Prostate gland (tissue), 2 donors: Measurements from ENCODE around the gene HDAC4. TPM values are rescaled to one million over a fixed set of nuclear protein-coding genes. Genes with fewer than 3 reads are reported as not detected.

Source experiments
- DNase-seq: peaks from one replicate; pipeline ENCODE4 v3.0.0-alpha.2; 2019; ENCODE audit warnings: low spot score
- H3K27ac ChIP-seq, 2 donors: fragments of 200-600 bp; sonication (generic); 2 replicates each; pipeline ENCODE4 v1.5.1; 2017 to 2019
- H3K27me3 ChIP-seq: fragments of 200-600 bp; sonication (generic); replicated peaks from 2 replicates; pipeline ENCODE4 v1.5.1; 2019; ENCODE audit not compliant: insufficient read depth
- H3K36me3 ChIP-seq, 2 donors: fragments of 200-600 bp; sonication (generic); 1 replicate in 1 of 2; 2 replicates in 1 of 2; pipeline versions ENCODE4 v1.5.1 to v1.8.1; 2017 to 2019
- H3K4me1 ChIP-seq: fragments of 200-600 bp; sonication (generic); replicated peaks from 2 replicates; pipeline ENCODE4 v1.5.1; 2019
- H3K4me3 ChIP-seq, 2 donors: fragments of 200-600 bp; sonication (generic); 2 replicates each; pipeline ENCODE4 v1.5.1; 2017 to 2019
- H3K9me3 ChIP-seq: fragments of 200-600 bp; sonication (generic); 2 replicates; pipeline ENCODE4 v1.5.1; 2017
- POLR2A ChIP-seq: fragments of 450-650 bp; IDR thresholded peaks from one replicate; pipeline ENCODE4 v1.6.1; 2016; ENCODE audit warnings: antibody characterized with exemption, mild to moderate bottlenecking
- POLR2AphosphoS5 ChIP-seq: sonication (generic); formaldehyde crosslinking; IDR thresholded peaks from one replicate; pipeline ENCODE4 v1.6.1; 2017; ENCODE audit warnings: antibody characterized with exemption
- WGBS: methylation state at CpG from one replicate; pipeline ENCODE4 v1.1.5; 2018; 5-methylcytosine and 5-hydroxymethylcytosine counted together
- intact Hi-C: fragments of 100-400 bp; cut with DNase I; formaldehyde crosslinking; loops from one replicate; pipeline ENCODE4 v1.14.2; 2022
- total RNA-seq, 2 donors: library from RNA; depleted of rRNA; stranded (reverse); fragments of >200 nt; gene quantifications; one replicate each; pipeline ENCODE4 v1.1.0, GENCODE V29; 2016
- TF ChIP-seq, protein P1 (sequence below), 4 experiments: fragments of 200-600 bp in 2 of 4; fragments of 450-650 bp in 2 of 4; sonication (generic) in 2 of 4; IDR thresholded peaks; 1 replicate in 3 of 4; 2 replicates in 1 of 4; pipeline ENCODE4 v1.5.1; 2016 to 2019; ENCODE audit warnings: antibody characterized with exemption in 4 of 4, mild to moderate bottlenecking in 2 of 4, moderate library complexity in 2 of 4

The HDAC4 gene
- total RNA-seq, 2 donors from 2014 or later = 41.8 to 44.2 TPM

DNA sequence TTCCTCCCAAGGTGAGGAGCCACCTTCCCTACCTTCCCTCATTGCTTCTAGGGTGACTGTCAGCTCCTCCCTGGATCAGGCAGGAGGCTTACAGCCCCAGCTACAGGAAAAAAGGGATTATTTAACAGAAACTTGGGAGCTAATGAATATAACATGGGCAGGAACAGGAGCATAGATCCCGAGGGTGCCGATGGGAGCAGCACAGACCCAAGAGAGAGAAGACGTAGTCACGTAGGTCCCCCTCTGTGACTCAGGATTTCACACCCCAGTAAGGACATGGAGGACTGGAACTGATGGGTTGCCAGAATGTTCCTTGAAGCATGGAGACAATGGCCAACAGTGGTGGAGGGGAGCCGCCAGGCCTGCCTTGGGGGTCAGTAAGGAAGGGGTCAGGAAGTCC is 10.3 kb upstream of the HDAC4 start:
- H3K27me3 ChIP-seq = no peaks in the 10 kb centered on the region
- no peak overlapping the region for H3K27ac ChIP-seq
- WGBS = 92% methylated on average over 5 of the region's 5 CpGs
- no peaks in the 10 kb centered on the region for H3K9me3 ChIP-seq
- no peaks in the 10 kb centered on the region for H3K36me3 ChIP-seq
- H3K4me3 ChIP-seq = no peak overlapping the region
- TF ChIP-seq, protein P1, sequence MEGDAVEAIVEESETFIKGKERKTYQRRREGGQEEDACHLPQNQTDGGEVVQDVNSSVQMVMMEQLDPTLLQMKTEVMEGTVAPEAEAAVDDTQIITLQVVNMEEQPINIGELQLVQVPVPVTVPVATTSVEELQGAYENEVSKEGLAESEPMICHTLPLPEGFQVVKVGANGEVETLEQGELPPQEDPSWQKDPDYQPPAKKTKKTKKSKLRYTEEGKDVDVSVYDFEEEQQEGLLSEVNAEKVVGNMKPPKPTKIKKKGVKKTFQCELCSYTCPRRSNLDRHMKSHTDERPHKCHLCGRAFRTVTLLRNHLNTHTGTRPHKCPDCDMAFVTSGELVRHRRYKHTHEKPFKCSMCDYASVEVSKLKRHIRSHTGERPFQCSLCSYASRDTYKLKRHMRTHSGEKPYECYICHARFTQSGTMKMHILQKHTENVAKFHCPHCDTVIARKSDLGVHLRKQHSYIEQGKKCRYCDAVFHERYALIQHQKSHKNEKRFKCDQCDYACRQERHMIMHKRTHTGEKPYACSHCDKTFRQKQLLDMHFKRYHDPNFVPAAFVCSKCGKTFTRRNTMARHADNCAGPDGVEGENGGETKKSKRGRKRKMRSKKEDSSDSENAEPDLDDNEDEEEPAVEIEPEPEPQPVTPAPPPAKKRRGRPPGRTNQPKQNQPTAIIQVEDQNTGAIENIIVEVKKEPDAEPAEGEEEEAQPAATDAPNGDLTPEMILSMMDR (IDR thresholded peaks at IDR 0.05) = no peak
- TF ChIP-seq POLR2AphosphoS5 (no peak), POLR2A (no peak)
- no peak for DNase-seq
- intact Hi-C loops = no loop called here
- no peaks in the 10 kb centered on the region for H3K4me1 ChIP-seq

- H3K27me3 ChIP-seq = no peaks in the 10 kb centered on the region
- H3K36me3 ChIP-seq = no peaks in the 10 kb centered on the region
- DNase-seq = no peak
- TF ChIP-seq, protein P1 (IDR thresholded peaks at IDR 0.05) = no peak
- TF ChIP-seq POLR2AphosphoS5 (no peak), POLR2A (no peak)
- H3K4me3 ChIP-seq = no peak overlapping the region
- H3K4me1 ChIP-seq = no peaks in the 10 kb centered on the region
- no peaks in the 10 kb centered on the region for H3K9me3 ChIP-seq
- 85% methylated on average over 6 of the region's 6 CpGs for WGBS
- intact Hi-C loops = loop anchor here (10.0 kb wide), 2 partner anchors 375 to 585 kb away; no protein-coding TSS in a partner anchor
- H3K27ac ChIP-seq = no peak overlapping the region
These were observed 9.2 kb upstream of the HDAC4 start for GRCh38 chr2:239409976-239410375.

DNA sequence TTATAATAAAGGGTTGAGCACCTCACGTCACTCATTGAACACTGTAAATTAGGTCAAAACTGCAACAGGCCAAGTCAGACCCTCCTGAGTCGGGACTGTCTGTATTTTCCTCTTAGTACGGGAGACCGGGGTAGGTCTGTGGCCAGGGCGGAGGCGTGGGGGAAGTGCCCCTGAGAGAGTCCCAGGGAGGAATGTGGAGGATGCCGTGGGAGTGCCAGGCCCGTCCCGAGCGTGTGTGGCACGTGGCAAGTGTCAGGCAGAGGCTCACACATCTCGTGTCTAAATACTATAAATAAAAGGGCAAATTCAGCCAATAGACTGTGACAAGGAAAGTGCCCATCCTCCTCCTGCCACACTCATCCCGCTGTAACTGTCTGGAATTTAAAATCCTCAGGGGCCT is 6.3 kb upstream of the HDAC4 start:
- no peaks in the 10 kb centered on the region for H3K36me3 ChIP-seq
- H3K27ac ChIP-seq = no peak overlapping the region
- no peaks in the 10 kb centered on the region for H3K27me3 ChIP-seq
- TF ChIP-seq POLR2AphosphoS5 = no peak
- TF ChIP-seq, protein P1 (IDR thresholded peaks at IDR 0.05) = no peak
- TF ChIP-seq POLR2A = no peak
- no peak for DNase-seq
- intact Hi-C loops = loop anchor here (10.0 kb wide), 2 partner anchors 372 to 588 kb away; no protein-coding TSS in a partner anchor
- no peak overlapping the region for H3K4me3 ChIP-seq
- WGBS = 75% methylated on average over 13 of the region's 13 CpGs
- H3K9me3 ChIP-seq = no peaks in the 10 kb centered on the region
- H3K4me1 ChIP-seq = no peaks in the 10 kb centered on the region

DNA sequence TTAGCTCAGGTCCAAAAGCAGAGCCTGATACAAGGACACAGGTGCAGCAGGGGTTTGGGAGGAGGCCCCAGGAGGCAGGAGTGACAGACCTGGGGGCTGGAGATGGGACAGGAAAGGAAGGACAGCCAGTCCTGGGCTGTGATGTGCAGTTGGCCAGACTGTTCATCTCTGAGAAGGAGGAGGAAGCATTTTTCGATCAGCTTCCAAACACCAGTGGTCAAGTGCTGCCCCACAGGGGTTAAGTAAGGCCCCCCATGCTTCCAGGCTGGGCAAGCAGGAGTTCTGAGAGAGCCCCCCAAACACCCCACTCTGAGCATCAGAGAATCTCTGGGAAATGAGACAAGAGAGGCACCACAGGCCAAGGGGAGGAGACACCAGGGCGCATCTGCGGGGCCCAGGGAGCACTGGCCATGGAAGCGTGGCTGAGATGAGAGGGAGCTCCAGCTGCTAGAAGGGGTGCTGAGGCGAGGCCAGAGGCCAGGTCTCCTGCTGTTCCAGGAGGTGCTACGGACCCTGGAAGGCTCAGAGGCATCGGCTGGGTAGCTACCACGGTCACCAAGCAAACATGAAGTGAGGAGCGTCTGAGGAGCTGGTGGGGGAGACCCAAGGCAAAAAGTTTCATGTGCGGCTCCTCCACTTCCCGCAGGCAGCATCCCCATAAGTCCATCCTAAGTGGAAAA is 5.6 kb upstream of the HDAC4 start:
- TF ChIP-seq, protein P1 (IDR thresholded peaks at IDR 0.05) = no peak
- TF ChIP-seq POLR2A = no peak
- TF ChIP-seq POLR2AphosphoS5 = no peak
- no peaks in the 10 kb centered on the region for H3K4me1 ChIP-seq
- 86% methylated on average over 11 of the region's 11 CpGs for WGBS
- no peaks in the 10 kb centered on the region for H3K9me3 ChIP-seq
- H3K36me3 ChIP-seq = no peaks in the 10 kb centered on the region
- H3K27ac ChIP-seq = no peak overlapping the region
- H3K4me3 ChIP-seq = no peak overlapping the region
- DNase-seq = no peak
- intact Hi-C loops = loop anchor here (10.0 kb wide), 2 partner anchors 372 to 588 kb away; no protein-coding TSS in a partner anchor
- H3K27me3 ChIP-seq = no peaks in the 10 kb centered on the region

- Histone ChIP-seq H3K27ac (no peak overlapping the region), H3K36me3 (no peaks in the 10 kb centered on the region), H3K4me1 (no peaks in the 10 kb centered on the region), H3K9me3 (no peaks in the 10 kb centered on the region), H3K27me3 (no peaks in the 10 kb centered on the region), H3K4me3 (no peak overlapping the region)
- TF ChIP-seq POLR2A (no peak), POLR2AphosphoS5 (no peak)
- TF ChIP-seq, protein P1 (IDR thresholded peaks at IDR 0.05) = no peak
- WGBS = 89% methylated on average over 6 of the region's 6 CpGs
- DNase-seq = no peak
- intact Hi-C loops = loop anchor here (10.0 kb wide), 2 partner anchors 370 to 590 kb away; no protein-coding TSS in a partner anchor
These were observed 4.3 kb upstream of the HDAC4 start for GRCh38 chr2:239405071-239405470.
